Measurements from ENCODE around the gene RMP24.

Gene RMP24

GRCh38 chr18:36028859-36029258, 56.4 kb downstream of the RMP24 start (continued):
- TF ChIP-seq ZNF142 (CRISPR knock-in tag; IDR thresholded peaks at IDR 0.05), result no peak
- peak; percentile 62; the same call in 1 of the 2 replicates for TF ChIP-seq NR2F2 (IDR thresholded peaks at IDR 0.05; ENCODE audit: borderline replicate concordance, low read depth)
- no peak for TF ChIP-seq DRAP1 (CRISPR knock-in tag; IDR thresholded peaks at IDR 0.05)
- TF ChIP-seq ZSCAN5A (CRISPR knock-in tag; IDR thresholded peaks at IDR 0.05; ENCODE audit: borderline replicate concordance), result no peak
- peak; percentile 65 for TF ChIP-seq NR2F6 (IDR thresholded peaks at IDR 0.05)
- no peak for TF ChIP-seq NR2F6 (CRISPR knock-in tag; IDR thresholded peaks at IDR 0.05)
- TF ChIP-seq ZNF788 (CRISPR knock-in tag; IDR thresholded peaks at IDR 0.05; ENCODE audit: borderline replicate concordance), result no peak
- no peak for TF ChIP-seq ZSCAN29 (CRISPR knock-in tag; conservative IDR thresholded peaks at IDR 0.05)
- TF ChIP-seq NFRKB (IDR thresholded peaks at IDR 0.05), result no peak
- TF ChIP-seq ZNF670 (CRISPR knock-in tag; IDR thresholded peaks at IDR 0.05; ENCODE audit: borderline replicate concordance), result no peak
- TF ChIP-seq HDAC6 (IDR thresholded peaks at IDR 0.05; ENCODE audit: low read depth, low read length), result no peak
- no peak for TF ChIP-seq ZNF790 (CRISPR knock-in tag; IDR thresholded peaks at IDR 0.05; ENCODE audit: borderline replicate concordance)
- TF ChIP-seq ZNF720 (CRISPR knock-in tag; IDR thresholded peaks at IDR 0.05), result no peak
- no peak for TF ChIP-seq FLYWCH1 (CRISPR knock-in tag; IDR thresholded peaks at IDR 0.05)
- TF ChIP-seq FOXA3 (CRISPR knock-in tag; IDR thresholded peaks at IDR 0.05), result peak; percentile 36; the same call in 1 of the 2 replicates
- no peak for TF ChIP-seq ZBTB7A (CRISPR knock-in tag; IDR thresholded peaks at IDR 0.05)
- no peak for TF ChIP-seq MZF1 (CRISPR knock-in tag; IDR thresholded peaks at IDR 0.05; ENCODE audit: borderline replicate concordance)
- TF ChIP-seq SETDB1 (CRISPR knock-in tag; IDR thresholded peaks at IDR 0.05; ENCODE audit: borderline replicate concordance), result no peak
- TF ChIP-seq SOX6 (IDR thresholded peaks at IDR 0.05), result no peak
- peak; percentile 17; the same call in 1 of the 2 replicates for TF ChIP-seq SOX6 (CRISPR knock-in tag; IDR thresholded peaks at IDR 0.05)
- no peak for TF ChIP-seq ZNF7 (CRISPR knock-in tag; IDR thresholded peaks at IDR 0.05)
- no peak for TF ChIP-seq ZNF337 (CRISPR knock-in tag; IDR thresholded peaks at IDR 0.05; ENCODE audit: borderline replicate concordance, low read depth)
- no peak for TF ChIP-seq KLF6 (CRISPR knock-in tag; IDR thresholded peaks at IDR 0.05)
